Gastroesophageal sphincter (tissue), 4 donors: ENCODE measurements around the gene PDSS1. TPM values are rescaled to one million over a fixed set of nuclear protein-coding genes. Genes with fewer than 3 reads are reported as not detected.
"Not testable (repeated sequence)": the region's sequence is repeated elsewhere in the genome, so short reads cannot be mapped to it uniquely, and the experiment has no call there.

ENCODE experiments used
- ATAC-seq: fragments of 150-250 bp; one replicate; pipeline ENCODE4 v1.9.1; 2016; ENCODE audit warnings: mild to moderate bottlenecking, moderate library complexity
- H3K27ac ChIP-seq, 4 donors: fragments of 200-600 bp; sonication (generic) in 3 of 4; 1 replicate in 3 of 4; 2 replicates in 1 of 4; pipeline ENCODE4 v1.5.1; 2016 to 2019
- H3K27me3 ChIP-seq: fragments of 200-600 bp; sonication (generic); one replicate; pipeline ENCODE4 v1.5.1; 2019
- H3K36me3 ChIP-seq, 2 donors: fragments of 200-600 bp; sonication (generic); one replicate each; pipeline ENCODE4 v1.5.1; 2019; ENCODE audit warnings: control low read depth in 1 of 2
- H3K4me1 ChIP-seq, 3 donors: fragments of 200-600 bp; sonication (generic); 1 replicate in 2 of 3; 2 replicates in 1 of 3; pipeline ENCODE4 v1.5.1; 2016 to 2019; ENCODE audit warnings: control low read depth in 2 of 3
- H3K4me3 ChIP-seq, 2 donors: fragments of 200-600 bp; sonication (generic); one replicate each; pipeline ENCODE4 v1.5.1; 2019; ENCODE audit warnings: mild to moderate bottlenecking in 1 of 2, moderate library complexity in 1 of 2
- H3K9me3 ChIP-seq, 3 donors: fragments of 200-600 bp; sonication (generic); one replicate each; pipeline ENCODE4 v1.5.1; 2017 to 2019; ENCODE audit warnings: control low read depth in 2 of 3
- CTCF ChIP-seq, 4 experiments: fragments of 200-600 bp in 2 of 4; fragments of 450-650 bp in 2 of 4; sonication (generic) in 1 of 4; IDR thresholded peaks; one replicate each; pipeline ENCODE4 v1.5.1; 2017 to 2019; ENCODE audit warnings: antibody characterized with exemption in 4 of 4, mild to moderate bottlenecking in 2 of 4, moderate library complexity in 2 of 4
- EP300 ChIP-seq: sonication (generic); formaldehyde crosslinking; IDR thresholded peaks from one replicate; pipeline ENCODE4 v1.6.1; 2017; ENCODE audit warnings: antibody characterized with exemption, mild to moderate bottlenecking
- POLR2A ChIP-seq, 2 donors: fragments of 450-650 bp; IDR thresholded peaks; one replicate each; pipeline ENCODE4 v1.6.1; 2017; ENCODE audit warnings: antibody characterized with exemption in 2 of 2, mild to moderate bottlenecking in 2 of 2, moderate library complexity in 1 of 2
- POLR2AphosphoS5 ChIP-seq: sonication (generic); formaldehyde crosslinking; IDR thresholded peaks from one replicate; pipeline ENCODE4 v1.6.1; 2017; ENCODE audit warnings: antibody characterized with exemption
- WGBS, 2 donors: methylation state at CpG; one replicate each; pipeline ENCODE4 v1.1.5; 2018; ENCODE audit warnings: low coverage in 1 of 2; 5-methylcytosine and 5-hydroxymethylcytosine counted together
- total RNA-seq, 4 donors: library from RNA; depleted of rRNA; stranded (reverse); fragments of >200 nt; gene quantifications; one replicate each; pipeline ENCODE4 v1.1.0, GENCODE V29; 2016

Gene PDSS1
- 1 to 10 TPM; 3.0 to 5.8 (median 4.0) TPM for total RNA-seq

- peak within 1 kb of the TSS; percentile 57 to 96 for H3K4me3 ChIP-seq
- H3K27ac ChIP-seq = peak within 1 kb of the TSS; percentile 16 to 92 (median 80)
- ATAC-seq = peak; percentile 88
- 0% methylated on average over 2 to 8 of the region's 82 CpGs for WGBS, 2 donors
- H3K4me1 ChIP-seq = peaks cover 0 to 22% (median 6%) of the 10 kb centered on the region in 3 donors
- H3K36me3 ChIP-seq = no peaks in the 10 kb centered on the region
- peaks cover 8% of the 10 kb centered on the region for H3K27me3 ChIP-seq
- TF ChIP-seq POLR2A (IDR thresholded peaks at IDR 0.05) = peak; percentile 41 to 58
- peak in 1 of 4 experiments; percentile 4 for TF ChIP-seq CTCF (IDR thresholded peaks at IDR 0.05)
- no peak for TF ChIP-seq EP300
- TF ChIP-seq POLR2AphosphoS5 = peak; percentile 33
- H3K9me3 ChIP-seq = no peaks in the 10 kb centered on the region
These were observed at the start of gene PDSS1 for GRCh38 chr10:26697163-26697921. Gene PDSS1, plus strand, starts transcription at chr10:26697701. Its CDS starts 11 bp downstream, at chr10:26697712.

GRCh38 chr10:26648245-26648636 is 49.3 kb upstream of the PDSS1 start:
- 65 to 70% methylated on average over 3 of the region's 3 CpGs for WGBS, 2 donors
- not testable (repeated sequence) for H3K4me1 ChIP-seq, ATAC-seq

GRCh38 chr10:26650406-26650805 is 47.1 kb upstream of the PDSS1 start:
- Histone ChIP-seq H3K4me3 (no peak overlapping the region), H3K27me3 (no peaks in the 10 kb centered on the region), H3K36me3 (no peaks in the 10 kb centered on the region), H3K9me3 (no peaks in the 10 kb centered on the region), H3K27ac (no peak overlapping the region), H3K4me1 (no peaks in the 10 kb centered on the region)
- 47 to 50% methylated on average over 1 to 3 of the region's 4 CpGs for WGBS, 2 donors
- TF ChIP-seq EP300 = no peak
- no peak for TF ChIP-seq POLR2AphosphoS5
- TF ChIP-seq CTCF (IDR thresholded peaks at IDR 0.05) = no peak
- no peak for TF ChIP-seq POLR2A (IDR thresholded peaks at IDR 0.05)
- no peak for ATAC-seq

More at GRCh38 chr10:26648245-26648636, 49.3 kb upstream of the PDSS1 start:
- H3K27me3 ChIP-seq, H3K4me3 ChIP-seq, H3K36me3 ChIP-seq, H3K9me3 ChIP-seq, H3K27ac ChIP-seq: not testable (repeated sequence)

- 41 to 58% methylated on average over 2 of the region's 2 CpGs for WGBS, 2 donors
- not testable (repeated sequence) for ATAC-seq, H3K4me1 ChIP-seq
These were observed 46.0 kb upstream of the PDSS1 start for GRCh38 chr10:26651476-26651875.

GRCh38 chr10:26653004-26653403 is 44.5 kb upstream of the PDSS1 start:
- 60% methylated on average over 1 of the region's 18 CpGs; no CpG with 5 or more reads in 1 of the 2 donors for WGBS, 2 donors
- H3K4me1 ChIP-seq = no peaks in the 10 kb centered on the region
- no peak for ATAC-seq
- H3K27ac ChIP-seq = no peak overlapping the region
- TF ChIP-seq CTCF (IDR thresholded peaks at IDR 0.05) = no peak
- TF ChIP-seq POLR2AphosphoS5 = no peak
- TF ChIP-seq EP300 = no peak
- no peak for TF ChIP-seq POLR2A (IDR thresholded peaks at IDR 0.05)
- no peaks in the 10 kb centered on the region for H3K9me3 ChIP-seq
- H3K36me3 ChIP-seq = no peaks in the 10 kb centered on the region
- H3K27me3 ChIP-seq = no peaks in the 10 kb centered on the region
- no peak overlapping the region for H3K4me3 ChIP-seq

More at GRCh38 chr10:26651476-26651875, 46.0 kb upstream of the PDSS1 start:
- H3K9me3 ChIP-seq, H3K27ac ChIP-seq, H3K27me3 ChIP-seq, H3K4me3 ChIP-seq, H3K36me3 ChIP-seq: not testable (repeated sequence)

GRCh38 chr10:26655746-26656145 is 41.8 kb upstream of the PDSS1 start:
- ATAC-seq = no peak
- TF ChIP-seq POLR2A (IDR thresholded peaks at IDR 0.05) (no peak), POLR2AphosphoS5 (no peak), EP300 (no peak), CTCF (IDR thresholded peaks at IDR 0.05) (no peak)
- Histone ChIP-seq H3K36me3 (no peaks in the 10 kb centered on the region), H3K27me3 (peaks cover 4% of the 10 kb centered on the region), H3K27ac (no peak overlapping the region), H3K9me3 (no peaks in the 10 kb centered on the region), H3K4me1 (no peaks in the 10 kb centered on the region), H3K4me3 (no peak overlapping the region)
- 82 to 86% methylated on average over 1 of the region's 1 CpG for WGBS, 2 donors
